NCI-H2081 (cell line): ENCODE data around the gene PITX1.
A peak's percentile ranks its signal among the peaks of the same experiment; 100 is the strongest.
"Not testable (repeated sequence)": the region's sequence is repeated elsewhere in the genome, so short reads cannot be mapped to it uniquely, and the experiment has no call there.

Experiments
- DNase-seq, 2 experiments: peaks; one replicate each; lab custom pipeline; 2025; lab: John Stamatoyannopoulos, UW

The PITX1 gene

DNA sequence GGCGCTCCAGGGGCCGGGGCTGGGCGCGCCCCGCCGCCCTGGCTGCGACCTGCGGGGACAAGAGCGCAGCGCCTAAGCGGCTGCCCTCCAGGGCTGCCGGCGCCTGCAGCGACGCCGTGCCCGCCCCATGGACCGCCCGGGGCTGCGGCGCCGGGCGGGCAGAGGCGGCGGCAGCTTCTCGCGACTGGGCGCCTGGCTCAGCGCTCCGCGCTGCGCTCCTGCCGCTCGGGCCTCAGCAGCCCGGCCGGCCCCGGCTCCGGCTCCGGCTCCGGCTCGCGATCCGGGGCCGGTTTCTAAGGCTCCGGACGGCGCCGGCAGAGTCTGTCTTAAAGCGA lies at the start of gene PITX1:
TSS of gene PITX1 (minus strand) at position 328 of the 335 bp plus-strand sequence. CDS start 347 bp downstream, outside the sequence.
- peak in 1 of 2 experiments; percentile 59 for DNase-seq

DNA sequence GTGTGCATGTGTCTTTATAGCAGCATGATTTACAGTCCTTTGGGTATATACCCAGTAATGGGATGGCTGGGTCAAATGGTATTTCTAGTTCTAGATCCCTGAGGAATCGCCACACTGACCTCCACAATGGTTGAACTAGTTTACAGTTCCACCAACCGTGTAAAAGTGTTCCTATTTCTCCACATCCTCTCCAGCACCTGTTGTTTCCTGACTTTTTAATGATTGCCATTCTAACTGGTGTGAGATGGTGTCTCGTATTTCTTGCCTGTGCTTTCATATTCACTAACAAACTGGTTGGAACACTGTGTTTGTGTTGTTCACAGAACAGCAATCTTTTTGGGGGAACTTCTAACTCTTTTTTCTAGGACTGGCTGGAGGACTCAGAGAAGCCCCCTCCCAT lies 49.3 kb upstream of the PITX1 start:
- not testable (repeated sequence) for DNase-seq

DNA sequence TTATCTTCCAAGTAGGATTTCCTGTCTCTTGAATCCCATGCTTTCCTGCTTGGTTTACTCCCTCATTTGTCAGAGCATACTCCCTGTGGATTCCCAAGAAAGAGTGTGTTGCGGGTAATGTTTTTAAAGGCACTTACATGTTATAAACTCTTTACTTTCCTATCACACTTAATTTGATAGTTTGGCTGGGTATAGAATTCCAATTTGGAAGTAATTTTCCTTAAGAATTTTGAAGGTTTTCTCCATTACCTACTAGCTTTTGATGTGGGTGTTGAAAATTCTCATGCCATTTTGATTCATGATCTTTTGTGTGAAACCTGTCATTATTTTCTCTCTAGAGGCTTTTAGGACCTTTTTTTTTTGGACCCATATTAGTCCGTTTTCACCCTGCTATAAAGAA lies 47.2 kb upstream of the PITX1 start:
- DNase-seq, result no peak

DNA sequence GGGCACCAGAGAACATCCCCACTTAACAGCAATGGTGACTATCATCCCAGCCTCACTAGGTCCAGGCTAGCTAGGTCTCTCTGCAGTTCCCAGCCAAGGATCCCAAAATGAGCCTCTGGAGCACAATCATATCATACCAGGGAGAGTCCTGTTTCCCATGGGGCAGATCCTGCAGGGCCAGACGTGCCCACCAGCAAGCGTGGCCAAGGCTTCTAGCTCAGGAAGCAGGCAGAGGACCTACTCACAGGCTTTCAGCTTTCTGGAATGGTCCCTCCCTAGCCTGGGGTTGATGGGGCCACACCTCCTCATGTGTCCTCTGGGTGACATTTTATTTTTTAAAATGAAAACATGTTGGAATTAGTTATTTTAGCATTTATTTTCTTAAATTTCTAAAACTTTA lies 45.7 kb upstream of the PITX1 start:
- DNase-seq, result no peak

DNA sequence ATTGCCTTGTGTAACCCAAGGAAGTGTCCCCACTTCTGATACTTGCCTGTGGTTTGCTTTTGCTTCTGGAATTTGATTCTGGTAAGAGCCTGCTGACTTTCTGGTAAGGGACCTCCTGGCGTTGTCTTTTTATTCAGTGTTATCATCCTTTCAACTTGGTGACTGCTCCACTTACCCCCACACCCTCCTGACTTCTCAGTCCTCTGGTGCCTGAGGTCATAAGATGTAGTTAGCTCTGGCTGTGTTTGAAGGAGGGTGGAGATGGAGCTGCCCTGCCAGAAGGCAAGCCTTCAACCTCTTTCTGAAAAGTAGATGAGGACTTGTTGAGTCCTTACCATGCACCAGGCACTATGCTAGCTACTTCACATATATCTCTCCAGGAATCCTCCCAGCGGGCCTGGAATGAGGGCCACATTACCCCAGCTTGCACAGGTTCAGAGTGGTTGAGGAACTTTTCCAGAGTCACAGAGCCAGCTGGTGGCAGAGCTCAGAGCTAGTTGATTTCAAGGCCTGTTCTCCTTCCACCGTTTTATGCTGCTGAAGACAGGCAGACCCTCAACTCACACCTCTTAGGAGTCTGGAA lies 45.2 kb upstream of the PITX1 start:
- DNase-seq, result no peak

DNA sequence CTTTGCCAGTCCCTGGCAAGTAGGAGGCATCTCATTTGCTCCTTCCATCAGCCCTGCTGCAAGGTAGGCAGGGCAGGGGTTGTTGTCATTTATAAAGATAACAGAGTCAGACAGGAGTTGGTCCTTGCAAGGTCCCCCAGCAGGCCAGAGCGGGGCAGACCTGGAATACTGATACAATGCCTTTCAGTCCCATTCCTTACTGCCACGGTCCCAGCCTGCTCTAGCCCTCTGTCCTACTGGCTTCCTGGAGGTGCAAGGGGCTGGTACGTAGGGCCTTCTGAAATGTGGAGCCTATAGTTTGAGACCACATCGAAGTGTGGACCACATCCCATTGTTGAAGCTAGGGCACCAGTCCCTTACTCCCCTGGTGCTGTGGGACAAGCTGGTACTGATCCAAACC lies 42.8 kb upstream of the PITX1 start:
- no peak for DNase-seq

DNA sequence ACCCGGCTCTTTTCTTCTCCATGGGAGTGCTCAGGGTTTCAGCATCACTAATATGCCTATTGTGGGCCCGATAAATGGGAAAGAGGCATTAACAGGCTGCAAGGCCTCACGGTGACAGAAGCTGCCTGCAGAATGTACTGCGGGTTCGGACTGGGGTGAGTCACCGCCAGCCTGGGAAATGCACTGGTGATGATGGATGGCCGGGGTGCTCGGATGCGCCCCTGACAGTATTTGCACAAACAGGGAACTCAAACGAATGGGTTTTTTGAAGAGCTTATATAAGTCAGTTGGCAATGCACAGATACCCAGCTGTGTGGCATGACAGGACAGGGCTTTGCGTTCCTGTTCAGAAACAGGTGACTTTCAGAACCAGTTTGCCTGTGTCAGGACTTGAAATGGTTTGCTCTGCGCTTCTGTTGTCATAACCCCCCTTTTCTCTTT lies 42.0 kb upstream of the PITX1 start:
- no peak for DNase-seq

DNA sequence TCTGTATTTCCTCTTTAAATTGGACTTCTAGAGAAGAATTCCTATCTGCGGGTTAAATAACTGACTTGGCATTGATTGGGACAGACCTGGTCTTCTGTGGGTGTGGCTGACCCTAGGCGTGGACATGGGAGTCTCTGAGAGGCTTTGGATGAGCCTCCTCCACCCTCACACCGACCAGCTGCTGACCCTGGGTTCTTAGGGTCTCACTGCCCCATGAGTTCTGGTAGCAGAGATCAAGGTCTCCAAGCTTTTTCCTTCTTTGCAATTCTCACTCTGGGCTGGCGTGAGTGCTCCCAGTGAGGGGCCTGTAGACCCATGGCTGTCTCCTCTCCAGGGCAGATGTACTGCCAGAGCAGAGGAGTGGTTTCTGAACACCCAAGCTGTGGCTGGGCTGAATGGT lies 41.6 kb upstream of the PITX1 start:
- DNase-seq, result no peak

DNA sequence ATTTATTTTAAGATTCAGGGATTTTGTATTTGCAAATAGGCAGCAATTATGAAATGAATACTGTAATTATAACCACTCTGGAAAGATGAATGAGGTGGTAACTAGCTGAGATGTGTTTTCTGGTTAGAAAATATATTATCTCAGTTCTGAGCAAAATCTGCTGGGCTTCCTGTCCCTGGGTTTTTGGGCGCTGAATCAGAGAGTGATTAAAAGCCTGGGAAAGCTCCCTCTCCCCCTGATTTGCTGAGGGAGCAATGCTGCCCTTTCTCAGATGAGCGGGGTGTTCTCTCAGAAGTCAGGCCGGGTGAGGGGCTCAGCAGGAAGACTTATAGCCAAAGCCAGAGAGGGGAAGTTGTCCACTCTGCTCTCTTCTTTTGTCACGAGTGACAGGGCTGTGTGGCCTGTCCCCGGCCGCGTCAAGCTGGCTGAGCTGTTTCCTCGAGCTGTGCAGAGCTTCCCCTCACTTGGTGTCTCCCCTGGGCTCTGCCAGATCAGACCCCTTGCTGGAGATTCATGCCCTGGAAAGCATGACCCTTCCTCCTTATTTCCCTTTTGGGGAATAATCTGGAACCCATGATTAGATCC lies 39.8 kb upstream of the PITX1 start:
- DNase-seq, result peak in 1 of 2 experiments; percentile 53

DNA sequence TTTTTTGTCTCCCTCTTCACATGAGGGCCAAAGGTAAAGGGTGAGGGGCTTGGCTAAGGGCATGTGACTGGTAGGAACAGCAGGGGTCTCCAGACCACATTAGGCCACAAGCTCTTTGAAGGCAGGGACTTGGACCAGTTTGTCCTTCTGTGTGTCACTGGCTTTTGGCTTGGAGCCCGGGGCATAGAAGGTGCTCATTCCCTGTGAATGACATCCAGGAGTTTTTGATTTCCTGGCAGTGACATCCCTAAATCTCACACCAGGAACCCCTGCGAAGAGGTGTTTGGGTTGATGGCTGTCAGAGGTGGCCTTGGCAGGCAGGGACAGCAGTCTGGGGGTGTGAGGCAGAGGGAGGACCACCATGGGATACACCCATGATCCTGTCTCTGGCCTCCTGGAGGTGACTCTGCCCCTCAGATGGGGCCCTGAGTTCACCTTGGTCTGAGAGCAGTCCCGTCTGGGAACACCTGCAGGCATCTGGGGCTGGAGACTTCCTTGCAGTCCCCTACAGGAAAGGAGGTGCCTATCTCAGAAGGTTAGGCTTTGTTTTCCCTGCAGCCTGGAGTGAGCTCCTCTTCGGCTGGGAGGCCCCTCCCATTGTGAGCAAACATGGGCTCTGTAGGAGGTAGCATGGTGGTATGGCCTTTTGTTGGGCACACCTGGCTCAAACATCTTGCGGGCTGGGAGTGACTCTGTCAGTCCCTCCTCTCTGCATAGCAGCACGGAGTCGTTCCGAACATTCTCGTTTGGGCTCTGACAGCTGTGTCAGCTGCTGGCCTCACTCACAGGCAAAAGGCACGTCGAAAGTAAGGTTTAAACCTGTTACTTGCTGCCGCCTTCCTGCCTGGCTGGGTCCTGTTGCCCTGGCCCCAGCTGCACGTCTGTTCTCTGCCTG lies 38.6 kb upstream of the PITX1 start:
- DNase-seq, result peak; percentile 14 to 63

DNA sequence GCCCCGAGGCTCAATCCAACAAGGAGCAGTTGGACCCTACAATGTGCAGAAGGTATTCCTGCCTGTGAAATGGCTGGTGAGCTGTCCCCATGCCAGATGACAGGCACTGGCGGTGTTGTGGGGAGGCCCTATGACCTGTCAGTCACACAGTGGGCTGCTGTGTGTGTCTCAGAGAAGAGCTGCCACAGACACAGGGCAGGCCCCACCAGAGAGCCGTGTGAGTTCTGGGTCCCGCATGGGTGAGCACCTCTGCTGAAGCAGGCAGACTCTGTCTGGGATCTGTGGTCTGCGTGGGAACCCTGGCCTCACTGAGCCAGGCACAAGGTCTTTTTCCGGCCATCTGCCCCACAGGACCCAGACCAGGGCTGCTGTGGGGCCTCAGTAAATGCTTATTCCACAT lies 37.3 kb upstream of the PITX1 start:
- DNase-seq, result no peak

DNA sequence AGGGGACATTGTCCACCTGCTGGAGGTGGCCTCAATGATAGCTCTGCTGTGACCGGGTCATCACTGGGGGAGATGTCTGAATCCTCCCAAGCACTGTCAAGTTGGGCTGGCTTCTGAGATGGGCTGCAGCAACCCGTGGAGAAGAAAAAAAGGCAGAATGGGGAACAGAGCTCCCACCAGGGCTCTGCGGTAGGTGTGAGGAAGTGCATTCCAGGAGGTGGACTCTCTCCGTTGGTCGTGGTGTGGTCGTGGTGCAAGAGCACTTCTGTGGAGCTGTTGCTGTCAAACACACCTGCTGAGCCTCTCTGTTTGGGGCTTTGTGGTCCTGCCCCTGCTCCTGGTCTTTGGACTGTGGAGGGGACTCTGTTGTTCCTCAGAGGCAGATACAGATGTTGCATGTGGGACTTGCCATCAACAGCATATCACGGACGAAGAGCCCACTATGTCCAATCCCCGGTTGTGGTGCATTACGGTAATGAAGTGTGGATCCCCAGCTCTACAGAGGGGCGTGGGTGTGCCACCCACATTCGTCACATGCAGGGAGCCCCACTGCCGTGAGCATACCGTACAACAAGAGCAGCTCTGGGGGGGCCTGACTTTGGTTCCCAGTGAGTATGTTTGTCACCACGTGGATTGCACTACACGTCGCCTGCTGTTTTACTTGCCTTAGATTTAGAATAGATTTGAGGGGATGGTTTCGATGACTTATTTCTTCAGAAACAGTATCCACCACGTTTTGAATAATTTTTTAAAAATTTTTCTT lies 36.0 kb upstream of the PITX1 start:
- DNase-seq, result no peak

DNA sequence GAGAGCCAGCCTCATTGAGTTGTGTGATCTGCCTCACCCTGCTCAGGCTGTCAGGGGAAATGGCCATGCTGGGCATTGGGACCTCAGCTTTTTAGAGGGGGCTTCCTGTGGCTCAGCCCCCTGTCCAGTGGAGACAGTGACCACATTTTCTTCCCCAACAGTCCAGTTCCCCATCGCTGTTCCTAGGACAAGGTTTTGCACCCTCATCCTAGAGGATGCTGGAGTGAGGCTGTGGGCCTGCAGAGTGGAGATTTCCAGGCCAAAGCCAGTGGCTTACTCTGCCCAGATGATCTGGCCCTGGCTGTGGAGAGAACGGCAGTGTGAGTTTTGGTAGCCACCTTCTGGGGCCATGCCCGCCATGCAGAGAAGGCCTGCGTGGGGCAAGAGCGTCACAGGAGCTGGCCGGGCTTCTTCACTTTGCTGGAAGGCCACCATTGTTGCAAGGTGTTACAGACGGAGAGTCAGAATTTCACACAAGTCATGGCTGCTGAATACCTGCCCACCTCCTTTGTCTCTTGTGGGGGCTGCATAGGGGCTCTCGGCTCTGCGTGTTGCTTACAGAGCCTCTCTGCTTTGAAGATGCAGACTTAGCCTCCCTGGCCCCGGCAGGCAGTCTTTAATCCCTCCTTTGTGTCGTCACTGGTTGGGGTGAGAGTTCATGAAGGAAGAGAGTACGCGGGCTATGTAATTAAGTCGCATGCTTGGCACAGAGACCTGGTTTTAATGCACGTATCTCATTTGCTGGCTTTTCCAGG lies 35.2 kb upstream of the PITX1 start:
- no peak for DNase-seq

DNA sequence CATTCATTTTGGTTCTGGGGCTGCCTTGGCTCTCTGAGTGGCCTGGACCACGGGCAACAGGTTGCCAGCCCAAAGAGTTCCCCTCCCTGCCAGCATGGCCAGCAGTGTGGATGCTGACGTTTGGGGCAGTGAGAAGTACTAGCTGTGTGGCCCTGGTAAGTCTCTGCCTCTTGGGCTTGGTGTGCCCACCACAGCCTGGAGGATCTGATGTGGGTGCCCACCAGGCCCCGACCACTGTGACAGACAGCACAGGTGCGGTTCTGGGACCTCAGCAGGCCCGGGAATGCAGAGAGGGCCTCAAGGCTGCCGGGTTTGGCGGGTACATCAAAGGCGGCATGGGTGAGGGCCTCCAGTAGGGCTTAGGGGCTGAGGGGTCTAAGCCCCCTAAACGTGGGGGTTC lies 33.6 kb upstream of the PITX1 start:
- DNase-seq, result no peak

DNA sequence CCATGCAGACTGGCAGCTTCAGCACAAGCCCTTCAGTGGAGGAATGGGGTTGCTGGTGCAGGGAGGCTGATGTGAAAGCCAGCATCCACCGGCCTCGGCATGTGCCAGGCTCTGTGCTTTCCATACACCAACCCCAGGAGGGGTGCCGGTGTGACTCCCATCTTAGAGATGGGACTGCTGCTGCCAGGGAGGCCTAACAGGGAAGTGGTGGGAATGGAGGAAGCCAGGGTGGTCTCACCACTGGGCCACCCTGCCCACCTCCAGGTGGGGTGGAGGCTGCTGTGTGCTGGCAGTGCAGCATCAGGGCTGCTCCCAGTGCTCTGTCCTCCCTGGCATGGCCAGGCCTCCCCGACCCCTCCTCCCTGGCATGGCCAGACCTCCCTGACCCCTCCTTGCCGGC lies 32.8 kb upstream of the PITX1 start:
- DNase-seq, result no peak

DNA sequence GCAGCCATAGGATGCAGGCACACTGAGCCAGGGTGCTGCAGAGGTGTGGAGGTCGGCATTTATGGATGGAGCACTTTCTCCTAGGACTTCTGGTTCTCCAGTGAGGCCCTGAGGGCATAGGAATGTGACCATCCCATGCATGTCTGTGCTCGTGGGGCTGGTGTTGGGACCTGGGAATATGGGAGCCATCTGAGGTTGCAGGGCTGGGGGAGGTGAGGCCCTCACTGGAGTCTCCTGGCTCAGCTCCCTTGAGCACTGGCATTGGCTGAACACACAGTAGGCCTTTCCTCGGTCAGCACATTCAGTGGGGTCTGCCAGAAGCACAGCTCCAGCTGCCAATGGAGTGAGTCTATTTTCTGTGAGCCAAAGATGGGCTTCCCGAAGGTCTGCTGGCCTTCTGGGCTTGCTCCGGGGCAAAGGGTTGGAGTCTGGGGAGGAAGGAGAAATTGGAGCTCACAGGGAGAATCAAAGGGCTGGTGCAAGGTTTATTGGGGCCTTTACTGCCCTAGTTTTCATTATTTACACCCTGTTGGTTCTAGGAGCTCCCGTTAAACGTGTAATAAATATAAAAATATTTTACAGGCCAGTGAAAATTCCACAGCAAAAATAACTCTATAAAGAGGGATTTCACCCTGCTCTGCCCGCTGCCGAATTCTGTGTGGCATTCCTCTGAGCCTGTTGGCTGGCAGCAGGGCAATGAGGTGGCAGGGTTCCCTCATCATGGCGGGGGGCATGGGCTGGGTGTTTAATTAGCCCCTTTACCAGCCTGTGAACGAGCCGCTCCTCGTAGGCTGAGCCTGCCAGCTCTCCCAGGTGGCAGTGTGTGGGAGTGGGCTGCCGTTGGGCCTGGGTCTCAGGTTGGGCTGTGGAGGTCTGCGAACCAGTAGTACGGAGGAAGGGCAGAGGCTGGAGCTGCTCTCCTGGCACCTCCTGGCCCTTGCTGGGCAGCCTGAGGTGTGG lies 31.6 kb upstream of the PITX1 start:
- no peak for DNase-seq

DNA sequence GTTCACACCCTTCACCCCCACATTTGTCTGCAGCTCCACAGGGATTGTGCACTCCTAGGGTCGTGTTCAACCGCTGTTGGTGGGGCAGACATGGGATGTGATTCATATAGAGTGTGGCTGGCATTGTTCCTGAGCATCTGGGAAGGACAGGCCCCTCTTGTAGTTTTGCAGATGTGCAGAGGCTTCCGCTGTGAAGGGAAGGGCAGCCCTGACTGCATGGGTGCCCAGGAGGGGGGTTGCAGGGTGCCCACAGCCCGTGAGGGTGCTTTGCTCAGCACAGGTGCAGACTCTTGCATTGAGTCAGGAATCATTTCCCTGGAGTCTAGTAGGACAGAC lies 30.2 kb upstream of the PITX1 start:
- DNase-seq, result no peak

DNA sequence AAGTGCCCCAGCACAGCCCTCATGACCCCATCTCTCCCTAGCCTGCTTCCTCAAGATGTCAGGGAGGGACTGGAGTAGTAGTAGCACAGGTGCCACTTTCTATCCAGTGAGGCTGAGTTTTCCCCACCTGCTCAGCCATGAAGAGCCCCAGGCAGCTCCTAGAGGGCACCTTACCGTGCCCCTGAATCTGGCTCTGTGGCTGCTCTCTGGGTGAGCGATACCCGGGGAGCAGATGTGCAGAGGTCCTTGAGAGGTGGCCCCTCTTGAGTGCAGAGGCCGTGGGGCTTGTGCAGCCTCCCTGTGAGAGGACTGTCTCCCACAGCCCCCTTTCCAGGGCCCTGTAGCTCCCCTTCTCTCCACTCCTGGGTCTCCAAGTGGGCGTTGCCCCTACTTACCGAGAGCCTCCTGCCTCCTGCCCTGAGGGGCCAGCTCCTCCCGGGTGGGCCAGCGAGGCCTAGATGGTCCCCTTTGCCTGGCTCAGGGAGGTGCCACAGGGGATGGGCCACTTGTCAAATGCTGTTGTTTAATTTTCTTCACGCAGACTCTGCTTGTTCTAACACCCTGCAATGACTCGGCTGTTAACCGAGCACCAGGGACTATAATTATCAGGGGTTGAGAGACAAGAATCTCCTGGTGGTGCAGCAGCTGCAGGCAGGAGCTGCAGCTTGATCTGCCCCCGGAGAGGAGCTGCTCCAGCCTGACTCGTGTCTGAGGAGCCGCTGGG lies 29.6 kb upstream of the PITX1 start:
- peak; percentile 54 to 69 for DNase-seq

DNA sequence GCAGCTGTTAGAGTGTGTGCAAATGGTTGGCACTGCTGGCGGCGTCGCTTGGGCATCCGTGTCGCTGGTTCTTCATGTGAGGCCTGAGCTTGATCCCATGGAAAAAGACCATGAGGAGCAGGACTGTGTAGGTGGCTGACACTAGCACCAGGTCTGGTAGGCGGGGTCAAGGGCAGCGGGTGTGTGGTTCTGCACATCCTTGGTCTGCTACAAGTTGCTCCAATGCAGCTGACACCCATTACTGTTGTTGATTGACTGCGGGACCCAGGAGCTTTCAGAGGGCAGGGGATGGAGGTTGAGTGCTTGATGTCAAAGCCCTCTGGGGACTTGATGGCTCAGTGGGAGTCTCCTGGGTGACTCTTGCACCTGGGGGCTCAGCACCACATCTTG lies 29.0 kb upstream of the PITX1 start:
- no peak for DNase-seq
